ENCODE measurements around the gene CHST11.

Gene CHST11

DNA sequence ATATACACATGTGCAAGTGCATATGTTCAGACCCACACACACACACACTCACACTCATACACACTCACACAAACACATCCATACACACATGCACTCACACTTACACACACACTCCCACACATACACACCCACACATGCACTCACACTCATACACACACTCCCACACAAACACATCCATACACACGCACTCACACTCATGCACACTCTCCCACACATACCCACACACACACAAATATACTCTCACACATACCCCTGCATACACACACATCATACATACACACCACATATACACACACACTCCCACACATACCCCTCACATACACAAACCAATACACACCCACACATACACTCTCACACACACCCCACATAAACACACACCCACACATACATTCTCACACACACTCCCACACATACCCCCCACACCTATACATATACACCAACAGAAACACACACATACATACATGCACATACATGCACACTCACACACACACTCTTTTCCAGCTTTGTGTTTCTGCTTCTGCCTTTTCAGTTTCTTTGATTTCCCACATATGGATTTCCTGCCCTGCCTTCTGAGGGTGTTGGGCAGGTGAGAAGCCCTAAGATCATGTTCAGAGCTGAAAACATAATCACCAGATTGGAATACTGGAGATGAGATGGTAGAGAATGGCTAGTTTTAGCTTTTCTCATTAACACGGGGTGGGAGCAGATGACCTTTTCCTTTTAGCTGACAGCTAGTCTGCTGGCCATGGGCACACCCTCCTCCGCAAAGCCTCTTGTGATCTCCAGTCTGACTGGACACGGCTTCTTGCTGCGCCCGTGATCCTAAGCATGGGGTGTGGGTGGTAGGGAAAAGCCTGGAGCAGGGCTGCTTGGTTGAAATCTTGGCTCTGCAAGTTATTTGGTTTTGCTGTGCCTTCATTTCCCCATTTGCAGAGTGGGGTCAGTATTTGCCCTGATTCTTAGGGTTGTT is 214.0 kb downstream of the CHST11 start:
- Histone ChIP-seq H3K27ac (ENCODE audit: low read depth, low read length) (no peak overlapping the region), H3K4me3 (ENCODE audit: insufficient read depth, low read length, poor library complexity, severe bottlenecking) (no peak overlapping the region), H3K9me3 (ENCODE audit: insufficient read depth, low read length) (no peaks in the 10 kb centered on the region), H3F3A (ENCODE audit: insufficient read depth) (no peaks in the 10 kb centered on the region), H3K4me2 (ENCODE audit: low read depth, low read length, poor library complexity, severe bottlenecking) (no peak overlapping the region), H3K79me2 (ENCODE audit: insufficient read depth, low read length) (no peaks in the 10 kb centered on the region), H2AFZ (ENCODE audit: low read depth, low read length, severe bottlenecking) (no peak overlapping the region), H3K9me2 (replicated peaks; ENCODE audit: insufficient read depth, low read length) (no peaks in the 10 kb centered on the region), H4K20me1 (ENCODE audit: low read depth, low read length) (no peaks in the 10 kb centered on the region), H3K9ac (ENCODE audit: low read length) (no peak overlapping the region), H3K27me3 (ENCODE audit: low read length) (no peaks in the 10 kb centered on the region), H3K36me3 (ENCODE audit: low read length) (no peaks in the 10 kb centered on the region)
- TF ChIP-seq, protein P1, sequence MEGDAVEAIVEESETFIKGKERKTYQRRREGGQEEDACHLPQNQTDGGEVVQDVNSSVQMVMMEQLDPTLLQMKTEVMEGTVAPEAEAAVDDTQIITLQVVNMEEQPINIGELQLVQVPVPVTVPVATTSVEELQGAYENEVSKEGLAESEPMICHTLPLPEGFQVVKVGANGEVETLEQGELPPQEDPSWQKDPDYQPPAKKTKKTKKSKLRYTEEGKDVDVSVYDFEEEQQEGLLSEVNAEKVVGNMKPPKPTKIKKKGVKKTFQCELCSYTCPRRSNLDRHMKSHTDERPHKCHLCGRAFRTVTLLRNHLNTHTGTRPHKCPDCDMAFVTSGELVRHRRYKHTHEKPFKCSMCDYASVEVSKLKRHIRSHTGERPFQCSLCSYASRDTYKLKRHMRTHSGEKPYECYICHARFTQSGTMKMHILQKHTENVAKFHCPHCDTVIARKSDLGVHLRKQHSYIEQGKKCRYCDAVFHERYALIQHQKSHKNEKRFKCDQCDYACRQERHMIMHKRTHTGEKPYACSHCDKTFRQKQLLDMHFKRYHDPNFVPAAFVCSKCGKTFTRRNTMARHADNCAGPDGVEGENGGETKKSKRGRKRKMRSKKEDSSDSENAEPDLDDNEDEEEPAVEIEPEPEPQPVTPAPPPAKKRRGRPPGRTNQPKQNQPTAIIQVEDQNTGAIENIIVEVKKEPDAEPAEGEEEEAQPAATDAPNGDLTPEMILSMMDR (IDR thresholded peaks at IDR 0.05; ENCODE audit: insufficient read depth, low read length, poor library complexity, severe bottlenecking) = no peak
- no peak for TF ChIP-seq EZH2phosphoT487 (conservative IDR thresholded peaks at IDR 0.05; ENCODE audit: low read length)

DNA sequence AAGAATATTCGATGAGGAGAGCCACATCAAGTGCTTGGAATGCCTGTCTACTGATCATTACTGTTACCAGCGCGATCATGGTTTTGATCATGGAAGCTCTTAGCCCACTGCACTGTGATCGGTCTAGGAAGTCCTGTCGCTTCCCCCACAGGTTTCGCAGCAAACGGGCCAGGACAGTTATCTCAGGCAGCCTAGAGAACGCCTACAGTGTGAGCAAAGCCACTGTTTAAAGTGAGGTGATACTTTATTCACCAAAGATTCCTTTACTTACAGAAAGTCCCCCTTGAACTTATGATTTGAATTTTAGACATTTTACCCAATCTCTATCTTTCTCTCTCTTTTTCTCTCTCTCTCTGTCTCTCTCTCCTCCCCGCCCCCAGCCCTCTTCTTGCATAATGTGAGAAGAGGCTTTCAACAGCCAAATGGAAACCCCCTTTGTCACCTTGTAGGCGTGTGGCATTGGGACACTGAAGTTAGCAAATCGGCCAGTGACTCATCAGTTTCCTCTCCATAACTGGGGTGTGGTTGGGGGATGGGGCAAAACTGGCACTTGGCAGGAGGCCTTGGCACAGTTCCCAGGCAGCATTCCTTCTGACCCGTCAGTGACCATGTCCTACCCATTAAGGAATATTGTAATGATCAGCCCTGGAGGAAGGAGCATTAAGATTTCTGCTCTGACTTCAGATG is 214.8 kb downstream of the CHST11 start:
- H3K4me3 ChIP-seq (ENCODE audit: insufficient read depth, low read length, poor library complexity, severe bottlenecking) = no peak overlapping the region
- no peaks in the 10 kb centered on the region for H4K20me1 ChIP-seq (ENCODE audit: low read depth, low read length)
- H3K9me2 ChIP-seq (replicated peaks; ENCODE audit: insufficient read depth, low read length) = no peaks in the 10 kb centered on the region
- no peak overlapping the region for H3K27ac ChIP-seq (ENCODE audit: low read depth, low read length)
- TF ChIP-seq EZH2phosphoT487 (conservative IDR thresholded peaks at IDR 0.05; ENCODE audit: low read length) = no peak
- TF ChIP-seq, protein P1 (IDR thresholded peaks at IDR 0.05; ENCODE audit: insufficient read depth, low read length, poor library complexity, severe bottlenecking) = no peak
- no peak overlapping the region for H2AFZ ChIP-seq (ENCODE audit: low read depth, low read length, severe bottlenecking)
- H3K9me3 ChIP-seq (ENCODE audit: insufficient read depth, low read length) = no peaks in the 10 kb centered on the region
- no peaks in the 10 kb centered on the region for H3K36me3 ChIP-seq (ENCODE audit: low read length)
- no peaks in the 10 kb centered on the region for H3F3A ChIP-seq (ENCODE audit: insufficient read depth)
- no peaks in the 10 kb centered on the region for H3K79me2 ChIP-seq (ENCODE audit: insufficient read depth, low read length)
- H3K4me2 ChIP-seq (ENCODE audit: low read depth, low read length, poor library complexity, severe bottlenecking) = no peak overlapping the region
- H3K9ac ChIP-seq (ENCODE audit: low read length) = no peak overlapping the region
- H3K27me3 ChIP-seq (ENCODE audit: low read length) = no peaks in the 10 kb centered on the region

DNA sequence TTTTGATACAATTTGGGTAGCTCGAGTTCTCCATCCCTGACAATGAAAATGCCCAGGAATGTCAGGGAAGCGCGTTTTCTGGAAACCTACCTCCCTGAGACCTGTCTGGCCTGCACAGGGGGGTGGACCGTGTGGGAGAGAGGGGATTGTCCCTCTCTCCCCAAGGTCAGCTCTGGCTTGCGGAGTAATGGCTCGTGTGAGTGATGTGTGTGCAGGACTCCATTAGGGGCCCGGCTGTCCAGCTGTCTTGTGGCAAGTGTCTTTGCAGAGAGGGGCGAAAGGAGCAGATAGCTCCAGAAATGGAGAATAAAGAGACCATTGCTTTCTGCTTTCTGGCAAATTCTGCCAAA is 215.3 kb downstream of the CHST11 start:
- no peaks in the 10 kb centered on the region for H3K36me3 ChIP-seq (ENCODE audit: low read length)
- H3K9ac ChIP-seq (ENCODE audit: low read length) = no peak overlapping the region
- no peak overlapping the region for H3K27ac ChIP-seq (ENCODE audit: low read depth, low read length)
- H3K9me3 ChIP-seq (ENCODE audit: insufficient read depth, low read length) = no peaks in the 10 kb centered on the region
- no peaks in the 10 kb centered on the region for H3K79me2 ChIP-seq (ENCODE audit: insufficient read depth, low read length)
- no peaks in the 10 kb centered on the region for H4K20me1 ChIP-seq (ENCODE audit: low read depth, low read length)
- H3K4me3 ChIP-seq (ENCODE audit: insufficient read depth, low read length, poor library complexity, severe bottlenecking) = no peak overlapping the region
- no peak for TF ChIP-seq EZH2phosphoT487 (conservative IDR thresholded peaks at IDR 0.05; ENCODE audit: low read length)
- TF ChIP-seq, protein P1 (IDR thresholded peaks at IDR 0.05; ENCODE audit: insufficient read depth, low read length, poor library complexity, severe bottlenecking) = no peak
- H3F3A ChIP-seq (ENCODE audit: insufficient read depth) = no peaks in the 10 kb centered on the region
- H3K4me2 ChIP-seq (ENCODE audit: low read depth, low read length, poor library complexity, severe bottlenecking) = no peak overlapping the region
- no peaks in the 10 kb centered on the region for H3K27me3 ChIP-seq (ENCODE audit: low read length)
- H2AFZ ChIP-seq (ENCODE audit: low read depth, low read length, severe bottlenecking) = no peak overlapping the region
- H3K9me2 ChIP-seq (replicated peaks; ENCODE audit: insufficient read depth, low read length) = no peaks in the 10 kb centered on the region
